ENCODE measurements around the gene ATP8A1.

ATP8A1 gene

GRCh38 chr4:42398171-42398870, 258.6 kb downstream of the ATP8A1 start:
- peak overlapping the region; percentile 66 for H3K4me3 ChIP-seq (ENCODE audit: insufficient read length, low read depth)
- no peaks in the 10 kb centered on the region for H3K4me1 ChIP-seq (ENCODE audit: insufficient read depth, insufficient read length)
- TF ChIP-seq YY1 (IDR thresholded peaks at IDR 0.05; ENCODE audit: insufficient read depth, insufficient read length), result no peak
- no peak for TF ChIP-seq SUZ12 (IDR thresholded peaks at IDR 0.05; ENCODE audit: extremely low read depth, insufficient read depth, insufficient read length)
- no peak for TF ChIP-seq ZNF274 (IDR thresholded peaks at IDR 0.05; ENCODE audit: low read depth, low read length)

GRCh38 chr4:42397635-42398170, 259.2 kb downstream of the ATP8A1 start:
- H3K4me1 ChIP-seq (ENCODE audit: insufficient read depth, insufficient read length), result no peaks in the 10 kb centered on the region
- no peaks in the 10 kb centered on the region for H3K36me3 ChIP-seq (ENCODE audit: insufficient read depth, insufficient read length, low read length)
- TF ChIP-seq SUZ12 (IDR thresholded peaks at IDR 0.05; ENCODE audit: extremely low read depth, insufficient read depth, insufficient read length), result no peak
- H3K27me3 ChIP-seq (ENCODE audit: insufficient read depth, insufficient read length), result peaks cover 64% of the 10 kb centered on the region
- DNase-seq (ENCODE audit: low read depth, low spot score), result no peak
- peak overlapping the region; percentile 85 for H3K9ac ChIP-seq (ENCODE audit: insufficient read length, low read depth)
- H3K4me3 ChIP-seq (ENCODE audit: insufficient read length, low read depth), result peak overlapping the region; percentile 66
- H3K9me3 ChIP-seq (ENCODE audit: insufficient read depth, low read length), result no peaks in the 10 kb centered on the region

More at GRCh38 chr4:42398171-42398870, 258.6 kb downstream of the ATP8A1 start:
- DNase-seq (ENCODE audit: low read depth, low spot score), result no peak
- no peaks in the 10 kb centered on the region for H3K36me3 ChIP-seq (ENCODE audit: insufficient read depth, insufficient read length, low read length)
- peak overlapping the region; percentile 85 for H3K9ac ChIP-seq (ENCODE audit: insufficient read length, low read depth)
- peaks cover 64% of the 10 kb centered on the region for H3K27me3 ChIP-seq (ENCODE audit: insufficient read depth, insufficient read length)
- no peaks in the 10 kb centered on the region for H3K9me3 ChIP-seq (ENCODE audit: insufficient read depth, low read length)

GRCh38 chr4:42396752-42397634, 259.9 kb downstream of the ATP8A1 start, which contains the start of gene SHISA3:
TSS of gene SHISA3 (plus strand) at chr4:42397488. CDS start at chr4:42398057, 569 bp downstream.
- peak within 1 kb of the TSS; percentile 66 for H3K4me3 ChIP-seq (ENCODE audit: insufficient read length, low read depth)
- DNase-seq (ENCODE audit: low read depth, low spot score), result no peak
- H3K4me1 ChIP-seq (ENCODE audit: insufficient read depth, insufficient read length), result no peaks in the 10 kb centered on the region
- peak within 1 kb of the TSS; percentile 85 for H3K9ac ChIP-seq (ENCODE audit: insufficient read length, low read depth)
- H3K9me3 ChIP-seq (ENCODE audit: insufficient read depth, low read length), result no peaks in the 10 kb centered on the region
- no peaks in the 10 kb centered on the region for H3K36me3 ChIP-seq (ENCODE audit: insufficient read depth, insufficient read length, low read length)
- peaks cover 64% of the 10 kb centered on the region for H3K27me3 ChIP-seq (ENCODE audit: insufficient read depth, insufficient read length)
- TF ChIP-seq ZNF274 (IDR thresholded peaks at IDR 0.05; ENCODE audit: low read depth, low read length), result no peak
- TF ChIP-seq SUZ12 (IDR thresholded peaks at IDR 0.05; ENCODE audit: extremely low read depth, insufficient read depth, insufficient read length), result no peak
- TF ChIP-seq YY1 (IDR thresholded peaks at IDR 0.05; ENCODE audit: insufficient read depth, insufficient read length), result no peak

GRCh38 chr4:42396361-42396751, 260.5 kb downstream of the ATP8A1 start:
- Histone ChIP-seq H3K36me3 (ENCODE audit: insufficient read depth, insufficient read length, low read length) (no peaks in the 10 kb centered on the region), H3K9me3 (ENCODE audit: insufficient read depth, low read length) (no peaks in the 10 kb centered on the region), H3K4me1 (ENCODE audit: insufficient read depth, insufficient read length) (no peaks in the 10 kb centered on the region), H3K4me3 (ENCODE audit: insufficient read length, low read depth) (no peak overlapping the region), H3K27me3 (ENCODE audit: insufficient read depth, insufficient read length) (peaks cover 62% of the 10 kb centered on the region), H3K9ac (ENCODE audit: insufficient read length, low read depth) (no peak overlapping the region)
- DNase-seq (ENCODE audit: low read depth, low spot score), result no peak
- TF ChIP-seq SUZ12 (IDR thresholded peaks at IDR 0.05; ENCODE audit: extremely low read depth, insufficient read depth, insufficient read length) (no peak), YY1 (IDR thresholded peaks at IDR 0.05; ENCODE audit: insufficient read depth, insufficient read length) (no peak), ZNF274 (IDR thresholded peaks at IDR 0.05; ENCODE audit: low read depth, low read length) (no peak)

- peaks cover 54% of the 10 kb centered on the region for H3K27me3 ChIP-seq (ENCODE audit: insufficient read depth, insufficient read length)
- TF ChIP-seq SUZ12 (IDR thresholded peaks at IDR 0.05; ENCODE audit: extremely low read depth, insufficient read depth, insufficient read length), result no peak
- no peak for TF ChIP-seq YY1 (IDR thresholded peaks at IDR 0.05; ENCODE audit: insufficient read depth, insufficient read length)
- no peak for TF ChIP-seq ZNF274 (IDR thresholded peaks at IDR 0.05; ENCODE audit: low read depth, low read length)
Observed at GRCh38 chr4:42395595-42395994, 261.3 kb downstream of the ATP8A1 start.

GRCh38 chr4:42392436-42392835, 264.5 kb downstream of the ATP8A1 start:
- Histone ChIP-seq H3K27me3 (ENCODE audit: insufficient read depth, insufficient read length) (peaks cover 27% of the 10 kb centered on the region), H3K4me1 (ENCODE audit: insufficient read depth, insufficient read length) (no peaks in the 10 kb centered on the region), H3K4me3 (ENCODE audit: insufficient read length, low read depth) (no peak overlapping the region), H3K9ac (ENCODE audit: insufficient read length, low read depth) (no peak overlapping the region), H3K9me3 (ENCODE audit: insufficient read depth, low read length) (no peaks in the 10 kb centered on the region), H3K36me3 (ENCODE audit: insufficient read depth, insufficient read length, low read length) (no peaks in the 10 kb centered on the region)
- DNase-seq (ENCODE audit: low read depth, low spot score), result no peak
- no peak for TF ChIP-seq ZNF274 (IDR thresholded peaks at IDR 0.05; ENCODE audit: low read depth, low read length)

More at GRCh38 chr4:42395595-42395994, 261.3 kb downstream of the ATP8A1 start:
- H3K9me3 ChIP-seq (ENCODE audit: insufficient read depth, low read length), result no peaks in the 10 kb centered on the region
- H3K9ac ChIP-seq (ENCODE audit: insufficient read length, low read depth), result no peak overlapping the region
- no peak for DNase-seq (ENCODE audit: low read depth, low spot score)
- no peaks in the 10 kb centered on the region for H3K4me1 ChIP-seq (ENCODE audit: insufficient read depth, insufficient read length)
- no peak overlapping the region for H3K4me3 ChIP-seq (ENCODE audit: insufficient read length, low read depth)
- H3K36me3 ChIP-seq (ENCODE audit: insufficient read depth, insufficient read length, low read length), result no peaks in the 10 kb centered on the region

GRCh38 chr4:42391981-42392380, 264.9 kb downstream of the ATP8A1 start:
- Histone ChIP-seq H3K4me3 (ENCODE audit: insufficient read length, low read depth) (no peak overlapping the region), H3K4me1 (ENCODE audit: insufficient read depth, insufficient read length) (no peaks in the 10 kb centered on the region), H3K36me3 (ENCODE audit: insufficient read depth, insufficient read length, low read length) (no peaks in the 10 kb centered on the region), H3K9me3 (ENCODE audit: insufficient read depth, low read length) (no peaks in the 10 kb centered on the region), H3K27me3 (ENCODE audit: insufficient read depth, insufficient read length) (peaks cover 25% of the 10 kb centered on the region), H3K9ac (ENCODE audit: insufficient read length, low read depth) (no peak overlapping the region)
- no peak for DNase-seq (ENCODE audit: low read depth, low spot score)
- TF ChIP-seq SUZ12 (IDR thresholded peaks at IDR 0.05; ENCODE audit: extremely low read depth, insufficient read depth, insufficient read length) (no peak), YY1 (IDR thresholded peaks at IDR 0.05; ENCODE audit: insufficient read depth, insufficient read length) (no peak), ZNF274 (IDR thresholded peaks at IDR 0.05; ENCODE audit: low read depth, low read length) (no peak)

Measured in NT2/D1 (cell line).